ENCODE measurements around the gene SAMD7. TPM values are rescaled to one million over a fixed set of nuclear protein-coding genes. Genes with fewer than 3 reads are reported as not detected.

The SAMD7 gene
- not detected in 2 replicates for total RNA-seq

GRCh38 chr3:169911272-169911671 lies at the start of gene SAMD7:
TSS of gene SAMD7 (plus strand) at chr3:169911572. CDS start at chr3:169919499, 7,927 bp downstream.
- no peak for DNase-seq (ENCODE audit: low read depth)
- no peak for FAIRE-seq
- Histone ChIP-seq H3K36me3 (ENCODE audit: control insufficient read depth, insufficient read depth, low read length) (no peaks in the 10 kb centered on the region), H3K27me3 (ENCODE audit: control insufficient read depth, insufficient read depth, low read length) (no peaks in the 10 kb centered on the region), H3K4me3 (ENCODE audit: low read depth, low read length) (no peak within 1 kb of the TSS)
- no peak for TF ChIP-seq CTCF (IDR thresholded peaks at IDR 0.05; ENCODE audit: insufficient read depth, low read length, severe bottlenecking)

GRCh38 chr3:169861871-169862270 lies 49.5 kb upstream of the SAMD7 start:
- FAIRE-seq (no peak), DNase-seq (ENCODE audit: low read depth) (no peak)
- Histone ChIP-seq H3K27me3 (ENCODE audit: control insufficient read depth, insufficient read depth, low read length) (no peaks in the 10 kb centered on the region), H3K36me3 (ENCODE audit: control insufficient read depth, insufficient read depth, low read length) (no peaks in the 10 kb centered on the region), H3K4me3 (ENCODE audit: low read depth, low read length) (no peak overlapping the region)
- no peak for TF ChIP-seq CTCF (IDR thresholded peaks at IDR 0.05; ENCODE audit: insufficient read depth, low read length, severe bottlenecking)

- H3K36me3 ChIP-seq (ENCODE audit: control insufficient read depth, insufficient read depth, low read length), result no peaks in the 10 kb centered on the region
- H3K27me3 ChIP-seq (ENCODE audit: control insufficient read depth, insufficient read depth, low read length), result no peaks in the 10 kb centered on the region
- FAIRE-seq (no peak), DNase-seq (ENCODE audit: low read depth) (peak; percentile 79)
- no peak overlapping the region for H3K4me3 ChIP-seq (ENCODE audit: low read depth, low read length)
- peak; percentile 82 for TF ChIP-seq CTCF (IDR thresholded peaks at IDR 0.05; ENCODE audit: insufficient read depth, low read length, severe bottlenecking)
Observed at GRCh38 chr3:169863458-169863899, 47.9 kb upstream of the SAMD7 start.

- FAIRE-seq, result no peak
- no peaks in the 10 kb centered on the region for H3K27me3 ChIP-seq (ENCODE audit: control insufficient read depth, insufficient read depth, low read length)
- no peak for DNase-seq (ENCODE audit: low read depth)
- no peaks in the 10 kb centered on the region for H3K36me3 ChIP-seq (ENCODE audit: control insufficient read depth, insufficient read depth, low read length)
- H3K4me3 ChIP-seq (ENCODE audit: low read depth, low read length), result no peak overlapping the region
- TF ChIP-seq CTCF (IDR thresholded peaks at IDR 0.05; ENCODE audit: insufficient read depth, low read length, severe bottlenecking), result no peak
Observed at GRCh38 chr3:169864270-169864669, 47.1 kb upstream of the SAMD7 start.

GRCh38 chr3:169865176-169865767 lies 46.1 kb upstream of the SAMD7 start:
- Histone ChIP-seq H3K36me3 (ENCODE audit: control insufficient read depth, insufficient read depth, low read length) (no peaks in the 10 kb centered on the region), H3K27me3 (ENCODE audit: control insufficient read depth, insufficient read depth, low read length) (no peaks in the 10 kb centered on the region), H3K4me3 (ENCODE audit: low read depth, low read length) (no peak overlapping the region)
- TF ChIP-seq CTCF (IDR thresholded peaks at IDR 0.05; ENCODE audit: insufficient read depth, low read length, severe bottlenecking), result no peak
- no peak for DNase-seq (ENCODE audit: low read depth)
- no peak for FAIRE-seq

Data from bronchial epithelial cell (primary cell).